HTR-8/SVneo (cell line): ENCODE measurements around the gene EEPD1.
"Not testable (repeated sequence)": the region's sequence is repeated elsewhere in the genome, so short reads cannot be mapped to it uniquely, and the experiment has no call there.

Experiments used
- DNase-seq: peaks from one replicate; pipeline ENCODE4 v3.0.0; 2011; ENCODE audit warnings: low spot score, mixed read lengths; ENCODE audit not compliant: insufficient read length
- FAIRE-seq: peaks from 2 replicates; lab custom pipeline; 2011; peaks lifted over from hg19 to GRCh38; lab: Jason Lieb, UNC

Gene EEPD1

GRCh38 chr7:36309716-36310115 lies 156.7 kb downstream of the EEPD1 start:
- no peak for FAIRE-seq

GRCh38 chr7:36310897-36311296 lies 157.8 kb downstream of the EEPD1 start:
- DNase-seq (no peak), FAIRE-seq (no peak)

More at GRCh38 chr7:36309716-36310115, 156.7 kb downstream of the EEPD1 start:
- no peak for DNase-seq

GRCh38 chr7:36311539-36311938 lies 158.5 kb downstream of the EEPD1 start:
- FAIRE-seq = no peak
- DNase-seq = no peak

DNA sequence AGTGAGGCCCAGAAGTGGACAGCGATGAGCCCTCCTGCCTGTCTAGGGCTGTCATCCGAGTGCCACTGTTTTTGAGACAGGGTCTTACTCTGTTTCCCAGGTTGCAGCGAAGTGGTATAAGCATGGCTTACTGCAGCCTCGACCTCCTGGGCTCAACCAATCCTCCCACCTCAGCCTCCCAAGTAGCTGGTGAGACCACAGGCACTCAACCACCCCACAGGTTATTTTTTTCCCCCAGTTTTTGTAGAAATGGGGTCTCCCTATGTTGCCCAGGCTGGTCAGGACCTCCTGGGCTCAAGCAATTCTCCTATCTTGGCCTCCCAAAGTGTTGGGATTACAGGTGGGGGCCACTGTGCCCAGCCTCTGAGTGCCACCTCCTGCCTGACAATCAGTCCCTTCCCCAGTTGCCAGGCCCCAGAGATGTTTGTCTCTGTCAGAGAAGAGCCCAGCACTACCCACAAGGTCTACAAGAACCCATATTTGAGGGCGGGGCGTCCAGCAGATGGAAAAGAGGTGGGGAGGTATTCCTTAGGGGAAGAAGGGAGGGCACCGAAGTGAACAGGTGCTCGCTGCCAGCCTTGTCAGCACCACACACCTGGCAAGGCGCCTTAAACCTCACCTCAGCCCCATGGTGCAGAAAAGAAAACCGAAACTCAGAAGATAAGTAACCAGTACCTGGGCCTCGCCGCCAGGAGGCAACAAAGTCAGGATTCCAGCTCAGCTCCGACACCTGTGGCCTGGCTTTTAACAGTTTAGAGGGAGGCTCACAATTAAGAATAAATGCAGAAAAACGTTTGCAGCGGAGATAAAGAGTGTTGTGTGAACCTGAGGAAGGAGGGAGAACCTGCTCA lies 159.2 kb downstream of the EEPD1 start:
- DNase-seq = no peak
- FAIRE-seq = no peak

DNA sequence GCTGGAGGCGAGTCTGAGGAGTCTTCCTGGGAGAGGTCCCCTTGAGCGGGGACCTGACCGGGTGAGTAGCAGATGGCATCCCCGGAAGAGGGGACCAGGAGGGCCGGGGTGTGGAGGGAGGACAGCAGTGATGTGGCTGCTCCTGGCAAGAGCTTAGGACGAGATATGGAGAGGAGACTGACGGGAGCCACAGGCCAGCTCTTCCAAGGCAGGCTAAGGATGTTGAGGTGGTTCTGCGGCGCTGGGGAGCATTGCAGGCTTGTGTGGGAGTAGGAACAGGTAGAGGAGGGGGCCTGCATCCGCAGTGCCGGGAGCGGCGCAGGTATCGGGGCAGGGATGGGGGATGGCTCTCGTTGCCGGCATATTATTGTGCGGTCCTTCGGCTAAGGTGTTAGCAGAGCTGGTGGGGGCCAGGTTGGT lies 159.9 kb downstream of the EEPD1 start:
- DNase-seq (no peak), FAIRE-seq (no peak)

GRCh38 chr7:36313607-36314006 lies 160.6 kb downstream of the EEPD1 start:
- DNase-seq (no peak), FAIRE-seq (peak; percentile 58)

GRCh38 chr7:36314491-36314890 lies 161.4 kb downstream of the EEPD1 start:
- no peak for DNase-seq
- no peak for FAIRE-seq

- no peak for DNase-seq
- no peak for FAIRE-seq
Observed at GRCh38 chr7:36315309-36315944, 162.4 kb downstream of the EEPD1 start.

DNA sequence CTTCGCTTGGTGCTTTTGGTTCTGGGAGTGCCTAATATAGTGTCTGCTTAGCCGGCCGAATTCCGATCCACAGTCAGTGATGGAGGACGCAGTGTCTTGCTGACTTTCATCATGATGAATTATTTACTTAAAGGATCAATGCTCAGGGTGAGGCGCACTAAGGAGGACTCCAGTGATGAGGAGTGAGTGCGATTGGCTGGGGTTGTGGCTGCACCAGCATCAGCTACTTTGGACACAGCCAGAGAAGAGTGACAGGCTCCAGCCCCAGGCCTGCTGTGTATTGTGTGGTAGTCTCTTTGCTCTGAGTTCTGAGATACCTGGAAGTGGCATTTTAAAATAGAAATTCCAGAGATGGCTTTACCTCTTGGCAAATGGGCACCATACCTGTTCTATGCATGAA lies 163.3 kb downstream of the EEPD1 start:
- no peak for FAIRE-seq
- DNase-seq = no peak

DNA sequence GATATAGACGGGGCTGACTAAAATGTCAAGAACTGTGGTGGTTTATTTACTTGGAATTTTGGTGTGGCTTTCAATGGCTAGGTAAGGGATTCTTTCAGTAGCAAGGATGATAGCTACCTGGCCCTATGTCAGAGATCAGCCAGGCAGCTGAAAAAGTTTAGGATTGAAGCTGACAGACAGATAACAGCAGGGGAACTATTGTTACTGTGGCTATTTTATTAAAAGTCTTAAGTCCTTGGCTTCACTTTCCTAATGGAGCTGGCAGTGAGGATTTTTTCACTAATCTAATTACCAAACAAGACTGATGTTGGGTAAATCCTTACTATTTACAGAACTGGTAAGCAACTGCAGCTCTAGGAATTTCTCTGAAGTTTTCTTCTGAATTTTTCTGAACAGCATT lies 164.2 kb downstream of the EEPD1 start:
- FAIRE-seq (no peak), DNase-seq (no peak)

DNA sequence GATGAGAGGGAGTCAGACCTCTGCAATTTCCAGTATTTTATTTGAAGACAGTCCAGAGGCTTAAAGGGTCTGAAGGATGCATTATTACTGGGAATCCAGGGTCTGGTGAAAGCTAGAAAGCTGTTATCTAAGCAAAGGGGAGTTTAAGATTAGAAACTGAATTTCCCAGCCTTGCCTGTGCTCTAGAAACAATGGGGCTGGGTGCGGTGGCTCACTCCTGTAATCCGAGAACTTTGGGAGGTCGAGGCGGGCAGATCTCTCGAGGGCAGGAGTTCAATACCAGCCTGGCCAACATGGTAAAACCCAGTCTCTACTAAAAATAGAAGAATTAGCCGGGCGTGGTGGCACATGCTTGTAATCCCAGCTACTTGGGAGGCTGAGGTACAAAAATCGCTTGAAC lies 165.1 kb downstream of the EEPD1 start:
- no peak for DNase-seq
- FAIRE-seq = no peak

- DNase-seq, FAIRE-seq: not testable (repeated sequence)
Observed at GRCh38 chr7:36321284-36321683, 168.2 kb downstream of the EEPD1 start.

DNA sequence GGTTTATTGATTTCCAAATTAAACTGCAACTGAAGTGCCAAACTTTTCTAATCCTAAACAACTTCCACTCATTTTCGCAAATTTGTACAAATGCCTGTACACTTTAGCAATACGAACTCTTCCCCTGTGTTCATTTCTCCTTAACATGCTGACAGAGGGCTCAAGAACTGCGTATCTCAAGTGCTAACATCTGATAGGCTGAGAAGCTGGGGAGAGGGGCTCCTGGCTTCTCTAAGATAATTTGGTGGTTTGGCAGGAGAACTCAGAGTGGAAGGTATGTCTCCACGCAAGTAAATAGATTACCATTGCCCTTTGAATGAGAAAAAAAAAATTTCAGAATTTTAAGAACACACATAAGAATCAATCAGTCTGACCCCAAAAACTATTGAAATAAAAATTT lies 183.3 kb downstream of the EEPD1 start:
- no peak for DNase-seq
- FAIRE-seq = no peak

DNA sequence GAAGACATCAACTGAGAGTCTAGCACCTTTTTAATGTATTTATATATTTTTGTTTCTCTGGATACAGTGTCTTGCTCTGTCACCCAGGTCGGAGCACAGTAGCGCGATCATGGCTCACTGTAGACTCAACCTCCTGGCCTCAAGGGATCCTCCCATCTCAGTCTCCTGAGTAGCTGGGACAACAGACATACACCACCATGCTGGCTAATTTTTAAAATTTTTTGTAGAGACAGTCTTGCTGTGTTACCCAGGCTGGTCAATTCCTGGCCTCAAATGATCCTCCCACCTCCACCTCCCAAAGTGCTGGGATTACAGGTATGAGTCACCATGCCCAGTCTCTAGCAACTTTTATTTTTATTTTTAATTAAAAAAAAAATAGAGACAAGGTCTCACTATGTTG lies 185.2 kb downstream of the EEPD1 start:
- FAIRE-seq = no peak
- DNase-seq = no peak

- DNase-seq (no peak), FAIRE-seq (no peak)
Observed at GRCh38 chr7:36343548-36343947, 190.5 kb downstream of the EEPD1 start.

- no peak for DNase-seq
- FAIRE-seq = no peak
Observed at GRCh38 chr7:36344622-36345021, 191.6 kb downstream of the EEPD1 start.

DNA sequence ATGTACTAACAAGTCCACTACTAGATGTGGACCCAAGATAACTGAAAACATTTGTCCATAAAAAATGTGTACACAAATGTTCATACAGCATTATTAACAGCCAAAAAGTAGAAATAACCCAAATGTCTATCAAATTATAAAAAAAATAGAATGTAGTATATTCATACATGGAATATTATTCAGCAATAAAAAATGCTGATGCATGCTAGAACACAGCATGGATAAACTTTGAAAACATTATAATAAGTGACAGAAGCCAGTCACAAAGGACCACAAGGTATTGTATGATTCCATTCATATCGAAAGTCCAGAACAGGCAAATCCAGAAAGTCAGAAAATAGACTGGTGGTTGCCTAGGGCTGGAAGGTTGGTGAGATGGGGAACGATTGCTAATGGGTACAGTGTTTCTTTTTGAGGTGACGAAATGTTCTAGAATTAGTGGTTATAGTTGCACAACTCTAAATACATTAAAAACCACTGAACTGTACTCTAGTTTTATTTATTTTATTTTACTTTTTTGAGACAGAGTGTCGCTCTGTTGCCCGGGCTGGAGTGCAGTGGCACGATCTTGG lies 193.3 kb downstream of the EEPD1 start:
- FAIRE-seq = no peak

DNA sequence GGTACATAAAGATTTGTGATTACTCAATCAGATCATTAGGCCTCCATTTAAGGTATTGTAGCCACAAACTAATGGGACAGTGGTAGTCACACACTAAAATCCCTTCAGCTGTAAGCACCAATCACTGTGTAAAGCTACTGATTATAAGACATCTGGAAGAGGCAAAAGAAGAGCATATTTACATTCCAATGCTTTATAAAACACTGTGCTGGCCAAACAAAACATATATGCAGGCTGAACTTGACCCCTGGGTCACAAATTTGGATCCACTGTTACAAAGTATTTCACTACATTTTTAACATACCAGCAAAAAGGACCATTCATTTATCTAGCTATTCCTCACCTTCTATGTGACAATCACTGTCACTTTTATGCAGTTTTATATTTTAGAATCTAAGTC lies 195.2 kb downstream of the EEPD1 start:
- DNase-seq (peak; percentile 23), FAIRE-seq (peak; percentile 33)

More for the DNA sequence above, 193.3 kb downstream of the EEPD1 start:
- DNase-seq = no peak

DNA sequence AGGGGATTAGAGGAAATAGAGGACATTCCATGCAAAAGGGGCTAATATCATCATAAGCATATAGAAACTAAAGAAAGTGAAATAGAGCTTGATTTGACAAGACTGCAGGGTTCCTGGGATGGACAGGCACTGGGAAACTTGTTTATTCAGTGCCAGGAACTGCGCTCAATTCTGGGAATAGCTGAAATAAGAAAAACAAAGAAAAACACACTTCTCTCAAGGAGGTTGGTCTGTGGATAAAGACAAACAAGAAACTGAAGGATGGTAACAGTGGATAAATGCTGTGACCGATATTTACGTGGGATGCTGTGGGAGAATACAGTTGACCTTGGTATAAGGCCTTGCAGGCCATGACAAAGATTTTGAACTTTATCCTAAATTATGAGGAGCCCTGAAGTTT lies 195.7 kb downstream of the EEPD1 start:
- no peak for FAIRE-seq
- no peak for DNase-seq

DNA sequence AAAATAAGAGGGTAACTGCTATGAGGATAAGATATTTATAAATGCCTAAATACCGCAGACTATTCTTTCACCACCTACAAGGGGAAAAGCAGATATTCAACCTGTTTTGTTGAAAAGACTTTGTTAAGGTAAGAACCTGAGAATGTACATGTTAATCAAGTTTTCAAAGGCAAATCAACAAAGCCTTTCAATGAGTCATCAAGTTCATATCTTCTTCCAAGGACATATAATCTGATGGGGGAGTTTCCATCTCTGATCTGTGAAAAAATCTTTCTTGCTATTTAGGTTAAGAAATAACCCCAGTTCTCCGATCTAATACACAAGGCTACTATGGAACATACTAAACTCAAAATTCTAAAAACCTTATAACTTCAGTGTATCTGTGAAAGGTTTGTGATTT lies 196.6 kb downstream of the EEPD1 start:
- DNase-seq = no peak
- FAIRE-seq = no peak
